HG03558 (cell line): ENCODE results near the gene HOTAIR.

Experiments
- ATAC-seq: cut with Tn5 transposase; IDR thresholded peaks from one replicate; pipeline ENCODE4 v1.9.1; 2021; ENCODE audit warnings: moderate number of reproducible peaks; ENCODE audit not compliant: unreplicated experiment; ENCODE audit errors: extremely low read depth

HOTAIR gene

DNA sequence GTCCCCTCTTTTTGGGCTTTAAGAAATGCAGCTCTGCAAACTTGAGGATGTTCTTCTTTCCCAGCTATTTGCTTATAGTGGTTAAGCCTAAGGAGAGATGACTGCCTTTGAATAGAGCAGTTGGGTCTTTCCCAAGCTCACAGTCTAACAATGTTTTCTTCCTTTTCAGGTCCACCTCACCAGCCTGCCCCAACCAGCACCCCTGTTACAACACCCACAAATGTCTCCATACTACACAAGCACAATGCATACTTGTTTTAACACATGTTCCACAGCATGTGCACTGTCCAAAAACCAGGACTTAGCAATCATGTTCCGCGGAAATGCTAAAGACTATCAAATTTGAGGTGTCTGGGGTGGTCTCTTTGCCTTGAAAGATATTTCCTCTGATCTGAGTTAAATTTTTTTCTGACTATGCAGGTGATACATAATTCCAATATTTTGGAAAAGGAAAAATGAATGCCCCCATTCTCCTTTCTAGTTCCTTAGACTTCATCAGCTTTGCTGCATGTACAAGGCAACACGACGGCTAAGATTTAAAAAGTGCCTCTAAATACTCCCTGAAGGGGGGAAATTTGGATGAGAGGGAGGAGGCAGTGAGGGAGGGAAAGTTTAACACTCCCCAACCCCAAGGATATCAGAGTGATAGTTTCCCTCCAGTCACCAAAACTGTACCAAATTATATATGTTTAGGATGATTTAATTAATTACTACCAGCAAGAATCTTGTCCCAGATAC is 42.7 kb downstream of the HOTAIR start:
- ATAC-seq = no peak

DNA sequence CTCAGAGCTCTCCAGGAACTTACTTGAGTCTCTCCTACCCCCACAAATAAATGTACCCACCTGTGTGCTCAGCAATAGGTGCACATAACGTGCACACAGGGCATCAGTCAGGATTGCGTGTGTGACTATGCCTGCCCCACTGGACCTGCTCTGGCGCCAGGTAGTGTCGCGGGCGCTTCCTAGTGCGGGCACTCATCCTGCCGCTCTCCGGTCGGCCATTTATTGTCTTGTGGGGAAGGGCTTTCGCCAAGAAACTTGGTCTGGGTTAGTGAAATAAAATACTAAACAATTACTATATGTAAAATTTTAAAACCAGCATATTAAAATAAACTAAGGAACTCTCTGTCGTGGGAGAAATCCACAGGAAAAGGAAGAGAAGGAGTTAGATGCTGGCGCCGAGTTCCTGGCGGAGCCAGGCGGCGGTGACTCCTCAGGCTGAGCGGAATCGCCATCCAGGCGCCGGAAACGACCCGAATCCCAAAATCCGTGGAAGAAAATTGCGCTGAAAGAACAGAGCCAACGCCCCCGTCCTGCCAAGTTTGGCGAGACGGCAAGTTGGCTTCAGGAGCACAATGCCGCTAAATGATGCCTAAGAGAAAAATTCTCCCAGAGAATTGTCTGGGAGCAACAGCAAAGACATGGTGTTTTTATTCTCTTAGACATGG is 44.0 kb downstream of the HOTAIR start:
- ATAC-seq = no peak

DNA sequence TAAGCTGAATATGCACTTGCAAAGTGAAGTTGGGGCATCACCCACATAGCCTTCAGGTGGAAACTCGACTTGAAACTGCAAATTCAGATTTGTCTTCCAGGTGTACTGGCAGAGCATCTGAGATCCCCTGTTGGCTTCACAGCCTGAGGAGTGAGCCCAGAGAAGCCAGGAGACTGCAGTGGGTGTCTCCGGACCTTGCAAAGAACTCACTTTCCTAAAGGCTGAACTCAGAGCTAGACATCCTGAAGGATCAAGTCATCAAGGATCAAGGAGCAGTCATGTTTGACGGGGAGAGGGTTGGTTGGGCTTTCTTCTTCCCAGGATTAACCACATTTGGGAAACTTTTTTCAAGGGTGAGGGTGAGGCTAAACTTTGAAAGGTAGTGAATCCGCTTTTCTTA is 45.2 kb downstream of the HOTAIR start:
- no peak for ATAC-seq

DNA sequence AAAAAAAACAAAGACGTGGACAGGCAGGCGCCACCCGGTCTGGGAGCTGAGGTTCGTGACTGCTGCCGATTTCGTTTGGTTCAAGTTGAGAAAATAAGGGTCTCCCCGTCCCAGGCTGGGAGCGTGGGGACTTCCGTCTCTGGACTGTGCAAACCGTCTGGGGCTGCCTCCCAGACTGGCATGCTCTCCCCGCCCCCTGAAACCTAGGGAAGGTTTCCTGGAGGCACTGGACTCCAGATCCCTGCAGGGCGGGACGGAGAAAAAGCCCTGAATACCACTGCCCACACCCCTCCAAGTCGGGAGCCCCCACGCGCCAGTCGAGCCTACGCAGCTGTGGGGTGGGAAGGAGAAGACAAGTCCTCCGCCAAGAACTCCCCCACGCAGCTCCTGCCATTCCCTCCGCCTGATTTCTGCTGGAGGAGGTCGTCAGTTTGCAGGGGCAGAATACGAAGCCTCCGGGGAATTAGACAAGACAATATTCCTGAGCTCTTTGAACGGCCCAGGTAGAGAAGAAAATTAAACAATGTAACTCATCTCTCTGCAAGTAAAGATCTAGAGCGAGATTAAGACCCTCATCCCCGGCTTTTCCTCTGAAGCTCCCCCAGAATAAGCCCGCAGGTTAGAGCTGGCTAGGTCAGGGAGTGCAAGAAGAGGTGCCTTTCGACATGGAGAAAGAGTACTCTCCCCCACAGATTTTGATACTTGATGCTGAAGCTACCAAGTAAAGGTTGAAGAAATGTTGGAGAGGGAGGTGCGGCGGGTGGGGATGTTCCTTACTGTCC is 46.5 kb downstream of the HOTAIR start:
- no peak for ATAC-seq

DNA sequence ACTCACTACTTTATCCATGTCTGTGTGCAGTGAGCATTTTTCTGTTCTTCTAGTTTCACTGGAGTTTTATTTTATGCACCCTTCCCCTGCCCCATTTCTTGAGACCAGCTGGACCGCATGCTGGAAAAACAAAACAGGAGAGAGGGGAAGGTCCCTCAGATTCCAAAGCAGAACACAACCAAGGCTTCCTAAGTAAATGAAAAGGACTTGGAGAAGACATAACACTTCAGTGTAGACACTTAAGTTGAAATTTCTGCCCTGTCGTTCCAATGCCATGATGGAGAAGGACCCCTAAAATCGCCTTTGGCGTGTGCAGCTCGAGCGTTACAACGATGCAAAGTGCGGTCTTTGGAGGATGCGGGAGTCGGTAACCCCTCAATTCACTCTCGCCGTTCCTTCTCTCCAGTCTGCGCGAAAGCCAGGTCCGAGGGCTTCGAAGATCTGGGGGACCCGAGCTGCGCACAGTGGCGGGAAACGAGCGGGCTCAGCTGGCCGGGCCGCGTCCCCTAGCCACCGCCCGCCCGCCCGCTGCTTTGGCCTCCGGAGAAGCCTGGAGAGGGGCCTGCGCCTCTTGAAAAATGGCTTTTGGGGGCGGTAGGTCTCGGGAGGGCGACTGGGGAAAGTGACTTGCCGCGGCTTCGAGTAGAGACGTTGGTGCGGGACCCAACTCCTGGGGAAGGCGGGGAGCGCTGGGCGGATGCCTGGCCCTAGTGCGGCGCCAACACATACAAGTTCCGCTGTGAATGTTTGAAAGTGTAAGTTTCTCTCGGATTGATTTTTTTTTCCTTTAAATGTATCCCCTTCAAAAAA is 47.3 kb downstream of the HOTAIR start:
- no peak for ATAC-seq

DNA sequence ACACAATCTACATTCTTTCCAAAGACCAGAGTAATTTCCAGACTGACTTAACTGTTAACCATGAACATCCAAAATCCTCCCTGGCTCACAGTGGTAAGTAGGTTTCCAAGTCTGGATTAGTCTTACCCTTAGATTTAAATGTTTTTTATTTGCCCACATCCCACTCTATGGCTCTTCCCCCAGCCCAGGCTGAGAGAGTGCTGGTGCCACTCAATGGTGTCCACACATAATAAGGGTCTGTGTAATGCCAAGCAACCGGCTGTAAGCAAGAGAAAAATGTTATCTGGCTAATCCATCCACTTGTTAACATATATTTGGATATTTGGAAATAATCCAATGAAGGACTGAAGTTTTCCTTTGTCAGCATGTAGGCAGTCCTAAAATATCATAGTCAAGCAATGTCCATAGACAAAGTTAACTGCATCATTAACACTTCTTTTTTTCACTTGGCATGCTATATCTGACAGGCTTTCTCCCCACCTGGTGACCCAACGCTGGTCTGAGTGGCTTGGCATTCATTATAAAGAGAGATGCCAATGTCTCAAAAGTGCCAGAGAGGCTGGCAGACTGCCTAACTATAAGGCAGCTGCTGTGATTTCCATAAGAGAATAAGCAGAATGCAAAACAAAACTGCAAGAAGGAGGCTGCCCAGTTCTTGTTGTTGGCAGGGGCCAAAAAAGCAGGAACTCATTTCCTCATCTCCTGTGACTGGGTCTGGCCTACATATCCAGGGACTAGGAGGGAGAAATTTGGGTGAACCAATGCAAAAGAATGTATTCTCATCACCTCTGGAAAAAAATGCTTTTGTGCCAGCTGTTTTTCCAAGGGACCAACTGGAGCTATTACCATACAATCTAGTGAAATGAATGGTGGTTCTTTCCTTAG is 50.0 kb downstream of the HOTAIR start:
- no peak for ATAC-seq

DNA sequence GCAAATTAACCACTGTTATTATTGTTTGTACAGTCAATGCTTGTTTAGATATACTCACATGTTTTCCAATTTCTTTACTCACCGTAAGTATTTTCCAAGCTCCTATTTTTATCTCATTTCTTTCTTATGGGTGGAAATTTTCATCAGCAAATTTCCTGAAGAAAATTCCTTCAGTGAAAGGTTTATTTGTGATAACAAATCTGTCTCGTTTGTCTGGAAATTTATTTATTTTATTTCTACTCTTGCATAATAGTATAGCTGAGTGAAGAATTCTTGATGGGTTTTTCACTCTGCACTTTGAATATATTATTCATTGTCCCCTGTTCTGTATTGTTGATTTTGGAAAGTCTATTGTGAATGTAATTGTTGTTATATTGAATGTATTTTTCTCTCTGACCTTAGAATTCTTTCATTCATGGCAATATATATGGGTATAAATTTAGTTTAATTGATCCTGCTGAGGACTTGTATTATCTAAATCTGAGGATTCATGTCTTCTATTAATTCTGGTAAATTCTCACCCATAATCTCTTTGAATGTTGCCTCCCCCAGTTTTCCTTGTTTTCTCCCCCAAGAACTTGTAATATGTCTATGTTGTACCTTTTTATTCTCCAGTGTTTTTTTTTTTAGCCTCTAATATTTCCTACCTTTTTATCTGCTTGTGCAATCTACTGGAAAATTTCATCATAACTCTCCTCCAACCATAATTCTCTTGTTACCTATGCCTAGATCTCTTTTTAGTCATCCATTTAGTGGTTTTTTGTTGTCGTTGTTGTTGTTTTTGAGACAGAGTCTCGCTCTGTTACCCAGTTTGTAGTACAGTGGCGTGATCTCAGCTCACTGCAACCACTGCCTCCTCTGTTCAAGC is 57.7 kb downstream of the HOTAIR start:
- ATAC-seq = no peak
